ENCODE data around the gene JMJD4.

JMJD4 gene

DNA sequence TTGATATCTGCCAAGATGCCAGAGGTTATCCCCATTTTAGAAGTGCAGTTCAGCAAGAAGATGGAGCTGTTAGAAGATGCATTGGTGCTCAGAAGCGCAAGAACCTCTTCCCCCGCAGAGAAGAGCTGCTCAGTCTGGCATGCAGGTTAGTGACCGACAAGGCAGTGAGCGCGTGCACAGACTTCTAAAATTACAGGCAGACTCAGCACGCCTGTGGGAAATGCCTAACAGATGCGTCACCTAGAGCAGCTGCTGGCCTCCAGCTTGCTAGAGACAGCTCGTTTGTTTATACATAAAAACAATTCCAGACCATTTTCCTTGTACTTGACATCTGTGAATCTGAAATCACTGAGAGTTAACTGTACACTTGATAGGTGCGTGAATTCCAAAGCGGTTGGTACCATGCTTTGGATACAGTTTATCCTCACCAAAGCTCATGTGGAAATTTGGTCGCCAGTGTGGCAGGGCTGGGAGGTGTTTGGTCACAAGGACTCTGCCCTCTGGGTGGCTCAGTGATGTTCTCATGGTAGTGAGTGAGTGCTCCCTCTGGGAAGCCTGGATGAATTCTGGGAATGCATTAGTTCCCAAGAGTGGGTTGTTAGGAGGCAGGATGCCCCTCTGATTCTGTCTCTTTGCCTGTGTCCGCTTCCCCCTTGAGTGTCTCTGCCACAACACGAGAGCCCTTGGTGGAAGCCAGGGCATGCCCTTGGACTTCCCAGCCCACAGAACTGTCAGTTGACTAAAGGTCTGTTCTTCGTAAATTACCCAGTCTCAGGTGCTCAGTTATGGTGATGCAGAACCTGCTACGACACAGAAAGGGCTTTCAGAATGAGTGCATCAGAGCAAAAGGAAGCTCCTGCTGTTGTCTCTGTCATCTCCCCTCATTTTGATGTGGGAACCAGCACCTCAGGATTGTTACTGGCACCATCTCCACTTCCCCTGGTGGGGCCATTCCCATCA lies 24.5 kb upstream of the JMJD4 start:
- TF ChIP-seq, protein P1, sequence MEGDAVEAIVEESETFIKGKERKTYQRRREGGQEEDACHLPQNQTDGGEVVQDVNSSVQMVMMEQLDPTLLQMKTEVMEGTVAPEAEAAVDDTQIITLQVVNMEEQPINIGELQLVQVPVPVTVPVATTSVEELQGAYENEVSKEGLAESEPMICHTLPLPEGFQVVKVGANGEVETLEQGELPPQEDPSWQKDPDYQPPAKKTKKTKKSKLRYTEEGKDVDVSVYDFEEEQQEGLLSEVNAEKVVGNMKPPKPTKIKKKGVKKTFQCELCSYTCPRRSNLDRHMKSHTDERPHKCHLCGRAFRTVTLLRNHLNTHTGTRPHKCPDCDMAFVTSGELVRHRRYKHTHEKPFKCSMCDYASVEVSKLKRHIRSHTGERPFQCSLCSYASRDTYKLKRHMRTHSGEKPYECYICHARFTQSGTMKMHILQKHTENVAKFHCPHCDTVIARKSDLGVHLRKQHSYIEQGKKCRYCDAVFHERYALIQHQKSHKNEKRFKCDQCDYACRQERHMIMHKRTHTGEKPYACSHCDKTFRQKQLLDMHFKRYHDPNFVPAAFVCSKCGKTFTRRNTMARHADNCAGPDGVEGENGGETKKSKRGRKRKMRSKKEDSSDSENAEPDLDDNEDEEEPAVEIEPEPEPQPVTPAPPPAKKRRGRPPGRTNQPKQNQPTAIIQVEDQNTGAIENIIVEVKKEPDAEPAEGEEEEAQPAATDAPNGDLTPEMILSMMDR (IDR thresholded peaks at IDR 0.05; ENCODE audit: borderline replicate concordance, insufficient read depth, low read depth, low read length): no peak
- H3K4me3 ChIP-seq (ENCODE audit: low read depth, low read length): no peak overlapping the region

GRCh38 chr1:227758366-227758765 lies 23.3 kb upstream of the JMJD4 start:
- TF ChIP-seq, protein P1 (IDR thresholded peaks at IDR 0.05; ENCODE audit: borderline replicate concordance, insufficient read depth, low read depth, low read length): no peak
- H3K4me3 ChIP-seq (ENCODE audit: low read depth, low read length): no peak overlapping the region

DNA sequence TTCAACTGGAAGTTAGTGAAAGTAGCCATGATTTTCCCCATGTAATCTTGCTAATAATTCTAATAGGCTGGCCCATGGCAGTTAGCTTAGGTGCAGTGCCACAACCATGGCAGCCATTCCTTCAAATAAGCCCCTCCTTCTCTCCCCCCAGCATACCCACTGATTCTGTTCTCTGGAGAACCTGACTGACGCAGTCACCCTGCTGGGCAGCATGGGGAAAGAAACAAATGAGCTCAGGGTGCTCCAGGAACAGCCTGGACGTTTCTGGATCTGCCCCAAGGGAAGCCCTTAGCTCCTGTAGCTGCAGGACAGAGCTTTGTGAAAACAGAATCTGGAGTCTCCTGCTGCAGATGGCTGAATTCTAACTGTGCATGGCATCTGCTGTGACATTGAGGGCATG lies 22.7 kb upstream of the JMJD4 start:
- TF ChIP-seq, protein P1 (IDR thresholded peaks at IDR 0.05; ENCODE audit: borderline replicate concordance, insufficient read depth, low read depth, low read length): no peak
- H3K4me3 ChIP-seq (ENCODE audit: low read depth, low read length): no peak overlapping the region

- TF ChIP-seq, protein P1 (IDR thresholded peaks at IDR 0.05; ENCODE audit: borderline replicate concordance, insufficient read depth, low read depth, low read length): no peak
- no peak overlapping the region for H3K4me3 ChIP-seq (ENCODE audit: low read depth, low read length)
These were observed 21.3 kb upstream of the JMJD4 start for GRCh38 chr1:227756172-227756959.

DNA sequence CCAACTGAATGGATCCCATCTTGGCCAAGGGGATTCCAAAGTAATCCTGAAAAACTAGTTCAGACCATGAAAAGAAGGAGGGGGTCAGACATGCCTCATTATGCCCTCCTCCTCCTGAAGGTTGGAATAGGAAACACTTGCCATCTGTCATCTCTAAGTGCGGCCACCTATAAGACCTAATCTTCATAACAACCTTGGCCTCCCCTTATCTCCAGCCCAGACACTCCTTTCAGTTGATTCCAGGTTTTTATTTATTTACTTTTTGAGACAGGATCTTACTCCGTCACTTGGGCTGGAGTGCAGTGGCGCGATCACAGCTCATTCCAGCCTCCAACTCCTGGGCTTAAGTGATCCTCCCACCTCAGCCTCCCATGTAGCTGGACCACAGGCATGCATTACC lies 19.9 kb upstream of the JMJD4 start:
- TF ChIP-seq, protein P1 (IDR thresholded peaks at IDR 0.05; ENCODE audit: borderline replicate concordance, insufficient read depth, low read depth, low read length): no peak
- H3K4me3 ChIP-seq (ENCODE audit: low read depth, low read length): no peak overlapping the region

DNA sequence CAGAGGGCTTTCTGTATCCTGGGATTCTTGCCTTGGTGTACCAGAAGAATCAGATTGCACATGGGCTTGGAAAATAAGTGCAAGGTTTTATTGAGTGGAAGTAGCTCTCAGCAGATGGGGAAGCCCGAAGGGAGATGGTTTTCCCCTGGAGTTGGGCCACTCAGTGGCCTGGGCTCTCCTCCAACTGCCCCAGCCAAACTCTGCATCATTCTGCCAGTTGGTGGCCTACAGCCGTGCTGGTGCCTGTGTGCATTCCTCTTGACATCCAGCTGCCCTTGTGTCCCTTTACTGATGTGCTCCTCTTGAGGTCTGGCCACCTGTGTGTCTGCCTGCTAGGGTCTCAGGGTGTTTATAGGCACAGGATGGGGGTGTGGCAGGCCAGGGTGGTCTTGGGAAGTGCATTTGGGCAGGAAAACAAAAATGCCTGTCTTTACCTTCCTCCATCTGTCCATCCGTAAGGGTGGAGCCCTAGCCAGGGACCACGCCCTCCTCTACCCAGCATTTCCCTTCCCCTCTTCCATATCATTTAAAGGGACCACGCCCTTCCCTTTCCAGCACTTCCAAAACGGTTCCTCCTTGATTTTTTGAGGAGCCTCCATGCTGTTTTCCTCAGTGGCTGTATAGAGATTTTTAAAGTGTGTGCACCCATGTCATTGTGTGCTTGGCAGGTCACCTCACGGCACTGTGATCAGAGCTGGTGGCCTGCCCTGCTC lies 19.1 kb upstream of the JMJD4 start:
- H3K4me3 ChIP-seq (ENCODE audit: low read depth, low read length): no peak overlapping the region
- TF ChIP-seq, protein P1 (IDR thresholded peaks at IDR 0.05; ENCODE audit: borderline replicate concordance, insufficient read depth, low read depth, low read length): no peak
